GM12878 (cell line): Measurements from ENCODE around the gene TRIM37. TPM values are rescaled to one million over a fixed set of nuclear protein-coding genes. Genes with fewer than 3 reads are reported as not detected.
A peak's percentile ranks its signal among the peaks of the same experiment; 100 is the strongest.

ENCODE experiments used
- ATAC-seq: fragments of 200-7000 bp; cut with Tn5 transposase; 3 replicates; pipeline ENCODE4 v1.9.1; 2020; ENCODE audit warnings: mild to moderate bottlenecking, moderate library complexity
- BruUV-seq: library from RNA; stranded (reverse); fragments of 400-500 nt; replicated peaks from 2 replicates; lab custom pipeline; 2021; lab: Mats Ljungman, UMichigan
- CTCF ChIA-PET: fragments of 300-600 bp; sonication (Branson Sonifier 250); formaldehyde crosslinking; extraction: SDS; loops from one replicate; lab custom pipeline; 2021; ENCODE audit warnings: inconsistent platforms; lab: Yijun Ruan, JAX
- POLR2A ChIA-PET: fragments of 350-600 bp; formaldehyde crosslinking; extraction: SDS; loops from one replicate; lab custom pipeline; 2021; ENCODE audit warnings: inconsistent platforms; lab: Charles Lee
- RAD21 ChIA-PET: fragments of 300-600 bp; sonication (Branson Sonifier 250); formaldehyde crosslinking; loops from one replicate; lab custom pipeline; 2023; ENCODE audit warnings: antibody characterized with exemption; ENCODE audit not compliant: unreplicated experiment; lab: Charles Lee
- SMC1A ChIA-PET: fragments of 300-600 bp; sonication (Branson Sonifier 250); formaldehyde crosslinking; loops from one replicate; lab custom pipeline; 2023; ENCODE audit not compliant: unreplicated experiment, uncharacterized antibody; lab: Charles Lee
- DNase-seq: peaks from one replicate; pipeline ENCODE4 v3.0.0-alpha.2; 2011; ENCODE audit warnings: low read depth, low spot score
- FAIRE-seq: peaks from 3 replicates; lab custom pipeline; 2011; peaks lifted over from hg19 to GRCh38; lab: Jason Lieb, UNC
- H2AFZ ChIP-seq: 2 replicates; pipeline ENCODE4 v1.6.0; 2011; ENCODE audit warnings: low read depth, low read length, control low read depth; ENCODE audit not compliant: control insufficient read depth
- H3K27ac ChIP-seq: 2 replicates; pipeline ENCODE4 v1.5.1; 2011; ENCODE audit warnings: control low read depth; ENCODE audit not compliant: control insufficient read depth, insufficient read depth
- H3K27me3 ChIP-seq, 2 experiments: replicated peaks in 1 of 2; 2 replicates each; pipeline versions ENCODE4 v1.6.0 to v1.6.1; 2011; ENCODE audit warnings: low read length in 1 of 2; ENCODE audit not compliant: control insufficient read depth in 2 of 2, insufficient read depth in 2 of 2
- H3K36me3 ChIP-seq, 2 experiments: 2 replicates each; pipeline ENCODE4 v1.5.1; 2011; ENCODE audit warnings: low read length in 1 of 2; ENCODE audit not compliant: control insufficient read depth in 2 of 2, insufficient read depth in 2 of 2
- H3K4me1 ChIP-seq: 2 replicates; pipeline ENCODE4 v1.6.1; 2011; ENCODE audit warnings: mild to moderate bottlenecking, low read length, moderate library complexity, mixed read lengths; ENCODE audit not compliant: control insufficient read depth, insufficient read depth
- H3K4me2 ChIP-seq: 2 replicates; pipeline ENCODE4 v1.6.0; 2011; ENCODE audit warnings: control low read depth; ENCODE audit not compliant: control insufficient read depth, insufficient read depth
- H3K4me3 ChIP-seq: fragments of 200-600 bp; sonication (generic); 2 replicates; pipeline ENCODE4 v1.5.1; 2016
- H3K79me2 ChIP-seq: 2 replicates; pipeline ENCODE4 v1.6.0; 2011; ENCODE audit warnings: low read length; ENCODE audit not compliant: control insufficient read depth, insufficient read depth
- H3K9ac ChIP-seq: 2 replicates; pipeline ENCODE4 v1.8.0; 2011; ENCODE audit warnings: low read length, control low read depth, mixed read lengths; ENCODE audit not compliant: control insufficient read depth, insufficient read depth
- H3K9me3 ChIP-seq: replicated peaks from 3 replicates; pipeline ENCODE4 v1.5.1; 2011; ENCODE audit warnings: mild to moderate bottlenecking, low read length; ENCODE audit not compliant: control insufficient read depth, insufficient read depth
- H4K20me1 ChIP-seq: 2 replicates; pipeline ENCODE4 v1.6.0; 2011; ENCODE audit not compliant: control insufficient read depth, insufficient read depth
- ATF2 ChIP-seq: IDR thresholded peaks from 2 replicates; pipeline ENCODE4 v1.6.1; 2012; ENCODE audit warnings: low read length, inconsistent platforms
- CREB1 ChIP-seq: IDR thresholded peaks from 2 replicates; pipeline ENCODE4 v1.6.1; 2012; ENCODE audit warnings: low read depth, mild to moderate bottlenecking, inconsistent platforms
- ETV6 ChIP-seq, 2 experiments: fragments of 450-650 bp in 1 of 2; IDR thresholded peaks in 1 of 2; conservative IDR thresholded peaks in 1 of 2; 2 replicates each; pipeline ENCODE4 v1.6.1; 2014; ENCODE audit warnings: antibody characterized with exemption in 1 of 2, borderline replicate concordance in 1 of 2, low read depth in 1 of 2, mild to moderate bottlenecking in 1 of 2, moderate library complexity in 1 of 2
- IRF3 ChIP-seq: fragments of 450-650 bp; IDR thresholded peaks from 2 replicates; pipeline ENCODE4 v1.6.1; 2014; ENCODE audit warnings: mild to moderate bottlenecking
- IRF5 ChIP-seq: fragments of 450-650 bp; IDR thresholded peaks from 2 replicates; pipeline ENCODE4 v1.6.1; 2017; ENCODE audit warnings: borderline replicate concordance
- MAX ChIP-seq: IDR thresholded peaks from 2 replicates; pipeline ENCODE4 v1.6.1; 2012; ENCODE audit warnings: low read depth, low read length, improper control_type of control experiment
- NFXL1 ChIP-seq: fragments of 450-650 bp; IDR thresholded peaks from 2 replicates; pipeline ENCODE4 v1.6.1; 2017; ENCODE audit warnings: antibody characterized with exemption, mild to moderate bottlenecking, borderline replicate concordance
- USF1 ChIP-seq: IDR thresholded peaks from 2 replicates; pipeline ENCODE4 v1.6.1; 2011; ENCODE audit warnings: borderline replicate concordance, low read depth, mild to moderate bottlenecking, moderate library complexity, mixed read lengths, low read length; ENCODE audit not compliant: insufficient read depth; ENCODE audit errors: extremely low read length
- YBX1 ChIP-seq: fragments of 450-650 bp; IDR thresholded peaks from 2 replicates; pipeline ENCODE4 v1.6.1; 2016; ENCODE audit warnings: antibody characterized with exemption
- WGBS: methylation state at CpG from one replicate; pipeline ENCODE4 v1.1.6; 2016; ENCODE audit warnings: low lambda C conversion rate; ENCODE audit not compliant: insufficient replicate concordance, insufficient coverage; ENCODE audit errors: missing lambda C conversion rate; 5-methylcytosine and 5-hydroxymethylcytosine counted together
- in situ Hi-C: fragments of 300-500 bp; cut with MboI; formaldehyde crosslinking; loops from 9 replicates; pipeline ENCODE4 v1.14.3; 2018; ENCODE audit warnings: mixed read lengths
- intact Hi-C: fragments of 100-400 bp; cut with micrococcal nuclease; formaldehyde crosslinking; loops from one replicate; pipeline ENCODE4 v1.14.2; 2022; ENCODE audit not compliant: unreplicated experiment
- polyA plus RNA-seq, 11 experiments: library from polyadenylated mRNA; depleted of rRNA in 4 of 11; unstranded in 6 of 11; stranded (reverse) in 5 of 11; fragments of >200 nt; fragmentation: Nextera tagmentation in 4 of 11; fragmentation: Illumina TruSeq in 1 of 11; extraction: Ambion mirVana in 4 of 11; extraction: Trizol in 1 of 11; gene quantifications; 1 replicate in 1 of 11; 2 replicates in 10 of 11; pipeline versions ENCODE4 v1.2.1 to v1.2.3, GENCODE V29; 2011 to 2016; ENCODE audit warnings: inconsistent platforms in 2 of 11, missing spikeins in 2 of 11, low read depth in 1 of 11
- total RNA-seq, 4 experiments: library from RNA; depleted of rRNA in 3 of 4; stranded (reverse); fragments of >200 nt in 3 of 4; fragmentation: Illumina TruSeq in 1 of 4; extraction: Trizol in 1 of 4; gene quantifications; 2 replicates each; pipeline versions ENCODE4 v1.2.1 to v1.2.3, GENCODE V29; 2013 to 2021

The TRIM37 gene
- total and polyA plus RNA-seq, 10 of the 15 experiments (the other 5 are each of a cell fraction or from before 2014, with no cell fraction given) = 4.8 to 20.6 (median 18.1) TPM

GRCh38 chr17:59097876-59098275, 8.8 kb downstream of the TRIM37 start:
- TF ChIP-seq CREB1 = no peak
- no peak for TF ChIP-seq IRF5
- no peak for TF ChIP-seq MAX
- Histone ChIP-seq H3K4me2 (no peak overlapping the region), H3K4me1 (peaks cover 9% of the 10 kb centered on the region), H3K27ac (no peak overlapping the region), H3K79me2 (peaks cover 22% of the 10 kb centered on the region), H4K20me1 (no peaks in the 10 kb centered on the region), H3K27me3 (no peaks in the 10 kb centered on the region), H3K36me3 (peaks cover 0 to 7% of the 10 kb centered on the region in 2 experiments; a peak in 2 of 4 replicates), H2AFZ (no peak overlapping the region), H3K9me3 (peaks cover 4% of the 10 kb centered on the region; the same call in 2 of the 3 replicates), H3K9ac (no peak overlapping the region), H3K4me3 (no peak overlapping the region)
- RAD21 ChIA-PET = interaction anchor here (0.7 kb wide), 1 partner anchor 124 kb away, joined by 3 read pairs; no protein-coding TSS in a partner anchor
- ATAC-seq (no peak), FAIRE-seq (no peak), DNase-seq (no peak)
- in situ Hi-C loops = no loop called here
- no TSS peak for BruUV-seq
- POLR2A ChIA-PET = no interaction called here
- SMC1A ChIA-PET = no interaction called here
- intact Hi-C loops = no loop called here
- CTCF ChIA-PET = no interaction called here

- BruUV-seq = no TSS peak
- POLR2A ChIA-PET = interaction anchor here (0.5 to 1.1 kb wide), 3 partner anchors 7 to 13 kb away, joined by 3 to 5 read pairs (median 3); partner anchors contain the start of gene TRIM37
- CTCF ChIA-PET = interaction anchor here (0.7 to 1.4 kb wide), 4 partner anchors 8 to 17 kb away, joined by 3 to 5 read pairs (median 4); partner anchors contain the start of gene TRIM37
- FAIRE-seq = no peak
- WGBS = 91% methylated on average over 6 of the region's 6 CpGs
- no peak overlapping the region for H2AFZ ChIP-seq
- DNase-seq = no peak
- ATAC-seq = no peak
- H3K79me2 ChIP-seq = peaks cover 19% of the 10 kb centered on the region
- H3K36me3 ChIP-seq = peaks cover 0 to 3% of the 10 kb centered on the region in 2 experiments; a peak in 1 of 4 replicates
- no peak overlapping the region for H3K4me3 ChIP-seq
- in situ Hi-C loops (no loop called here), intact Hi-C loops (no loop called here)
- H4K20me1 ChIP-seq = no peaks in the 10 kb centered on the region
- peaks cover 9% of the 10 kb centered on the region for H3K4me1 ChIP-seq
- no peaks in the 10 kb centered on the region for H3K27me3 ChIP-seq
- peaks cover 4% of the 10 kb centered on the region; the same call in 2 of the 3 replicates for H3K9me3 ChIP-seq
- no peak overlapping the region for H3K9ac ChIP-seq
- SMC1A ChIA-PET = interaction anchor here (0.6 to 2.0 kb wide), 10 partner anchors 9 to 463 kb away, joined by 3 to 6 read pairs (median 3); no protein-coding TSS in a partner anchor
- no peak overlapping the region for H3K27ac ChIP-seq
- TF ChIP-seq YBX1 = no peak
- no peak for TF ChIP-seq USF1
- 0 out of 2 replicates have a peak, but pooled peaks have one; percentile 82 for TF ChIP-seq NFXL1
- TF ChIP-seq IRF3 = no peak
- TF ChIP-seq ATF2 = no peak
- TF ChIP-seq ETV6 (conservative IDR thresholded peaks at IDR 0.05 in 1 of 2, IDR thresholded peaks at IDR 0.05 in 1 of 2; ENCODE audit: borderline replicate concordance in 1 of 2, low read depth in 1 of 2) = peak in 1 of 2 experiments; percentile 65; a peak in 2 of 4 replicates
- no peak overlapping the region for H3K4me2 ChIP-seq
- RAD21 ChIA-PET = interaction anchor here (2.4 kb wide), 1 partner anchor 11 kb away, joined by 11 read pairs; the partner anchor contains the start of gene TRIM37
Measured at GRCh38 chr17:59094861-59095530, 11.7 kb downstream of the TRIM37 start.
